Osteoblast (primary cell): Measurements from ENCODE around the gene C7. TPM values are rescaled to one million over a fixed set of nuclear protein-coding genes. Genes with fewer than 3 reads are reported as not detected.
A peak's percentile ranks its signal among the peaks of the same experiment; 100 is the strongest.

Source experiments
- DNase-seq: peaks from one replicate; pipeline ENCODE4 v3.0.0; 2011; ENCODE audit warnings: low spot score, mixed read lengths; ENCODE audit not compliant: insufficient read length; ENCODE audit errors: missing footprints
- H2AFZ ChIP-seq: 2 replicates; pipeline ENCODE4 v1.6.0; 2011; ENCODE audit warnings: mild to moderate bottlenecking, low read length
- H3K27ac ChIP-seq: 2 replicates; pipeline ENCODE4 v1.5.1; 2011; ENCODE audit warnings: mild to moderate bottlenecking, low read depth, low read length, moderate library complexity
- H3K27me3 ChIP-seq: 2 replicates; pipeline ENCODE4 v1.6.0; 2012; ENCODE audit warnings: mild to moderate bottlenecking, control low read depth, inconsistent platforms, low read length, moderate library complexity; ENCODE audit not compliant: insufficient read depth
- H3K36me3 ChIP-seq: 2 replicates; pipeline ENCODE4 v1.5.1; 2011; ENCODE audit warnings: mild to moderate bottlenecking, low read length, control low read depth, moderate library complexity; ENCODE audit not compliant: insufficient read depth
- H3K4me1 ChIP-seq: 2 replicates; pipeline ENCODE4 v1.5.1; 2011; ENCODE audit warnings: mild to moderate bottlenecking, low read length, control low read depth, moderate library complexity; ENCODE audit not compliant: insufficient read depth
- H3K4me2 ChIP-seq: 2 replicates; pipeline ENCODE4 v1.6.0; 2011; ENCODE audit warnings: mild to moderate bottlenecking, low read length; ENCODE audit not compliant: insufficient read depth
- H3K4me3 ChIP-seq: fragments of 200-600 bp; sonication (generic); 3 replicates; pipeline ENCODE4 v1.5.1; 2012; ENCODE audit warnings: mild to moderate bottlenecking, low read length, inconsistent platforms; ENCODE audit not compliant: insufficient read depth
- H3K79me2 ChIP-seq: 2 replicates; pipeline ENCODE4 v1.6.0; 2012; ENCODE audit warnings: mild to moderate bottlenecking, low read length, control low read depth, inconsistent platforms; ENCODE audit not compliant: insufficient read depth
- H3K9me3 ChIP-seq: 2 replicates; pipeline ENCODE4 v1.5.1; 2011; ENCODE audit warnings: low read depth, low read length, control low read depth
- H4K20me1 ChIP-seq: 2 replicates; pipeline ENCODE4 v1.6.0; 2012; ENCODE audit warnings: mild to moderate bottlenecking, low read length, control low read depth; ENCODE audit not compliant: insufficient read depth
- CTCF ChIP-seq: IDR thresholded peaks from 2 replicates; pipeline ENCODE4 v1.5.1; 2011; ENCODE audit warnings: mild to moderate bottlenecking, low read depth, low read length, moderate library complexity; ENCODE audit errors: extremely low read depth
- total RNA-seq: library from RNA; depleted of rRNA; stranded (reverse); fragments of >200 nt; gene quantifications from 2 replicates; pipeline ENCODE4 v1.2.3, GENCODE V29; 2012

C7 gene
- total RNA-seq, 1 donor, result 0.36 TPM

- Histone ChIP-seq H3K4me2 (no peak overlapping the region), H3K36me3 (no peaks in the 10 kb centered on the region), H3K27me3 (no peaks in the 10 kb centered on the region), H4K20me1 (no peaks in the 10 kb centered on the region), H2AFZ (no peak overlapping the region), H3K4me3 (no peak overlapping the region), H3K27ac (no peak overlapping the region), H3K9me3 (no peaks in the 10 kb centered on the region), H3K79me2 (no peaks in the 10 kb centered on the region), H3K4me1 (no peaks in the 10 kb centered on the region)
- no peak for DNase-seq
- no peak for TF ChIP-seq CTCF
Observed at GRCh38 chr5:40983781-40984180, 74.5 kb downstream of the C7 start.

GRCh38 chr5:40984884-40985283 lies 75.6 kb downstream of the C7 start:
- Histone ChIP-seq H2AFZ (no peak overlapping the region), H3K36me3 (no peaks in the 10 kb centered on the region), H4K20me1 (no peaks in the 10 kb centered on the region), H3K4me3 (no peak overlapping the region), H3K9me3 (no peaks in the 10 kb centered on the region), H3K4me2 (no peak overlapping the region), H3K4me1 (no peaks in the 10 kb centered on the region), H3K27me3 (no peaks in the 10 kb centered on the region), H3K27ac (peak overlapping the region; percentile 43), H3K79me2 (no peaks in the 10 kb centered on the region)
- DNase-seq, result peak; percentile 64
- TF ChIP-seq CTCF, result no peak

GRCh38 chr5:40985501-40985900 lies 76.2 kb downstream of the C7 start:
- peaks cover 4% of the 10 kb centered on the region for H3K4me1 ChIP-seq
- no peaks in the 10 kb centered on the region for H3K9me3 ChIP-seq
- no peaks in the 10 kb centered on the region for H4K20me1 ChIP-seq
- H3K4me3 ChIP-seq, result no peak overlapping the region
- H3K27ac ChIP-seq, result peak overlapping the region; percentile 5
- H3K27me3 ChIP-seq, result no peaks in the 10 kb centered on the region
- H2AFZ ChIP-seq, result no peak overlapping the region
- H3K36me3 ChIP-seq, result no peaks in the 10 kb centered on the region
- no peak overlapping the region for H3K4me2 ChIP-seq
- no peaks in the 10 kb centered on the region for H3K79me2 ChIP-seq
- no peak for DNase-seq
- TF ChIP-seq CTCF, result no peak

- DNase-seq, result no peak
- Histone ChIP-seq H3K9me3 (no peaks in the 10 kb centered on the region), H3K27ac (no peak overlapping the region), H3K79me2 (no peaks in the 10 kb centered on the region), H3K4me3 (no peak overlapping the region), H3K4me2 (no peak overlapping the region), H3K27me3 (no peaks in the 10 kb centered on the region), H4K20me1 (no peaks in the 10 kb centered on the region), H2AFZ (no peak overlapping the region), H3K36me3 (no peaks in the 10 kb centered on the region), H3K4me1 (peaks cover 12% of the 10 kb centered on the region)
- no peak for TF ChIP-seq CTCF
Observed at GRCh38 chr5:40986666-40987065, 77.4 kb downstream of the C7 start.
